WTC11 (cell line): ENCODE results near the gene MTOR. TPM values are rescaled to one million over a fixed set of nuclear protein-coding genes. Genes with fewer than 3 reads are reported as not detected.

Experiments used
- ATAC-seq: fragments of 200-7000 bp; cut with Tn5 transposase; 2 replicates; pipeline ENCODE4 v1.10.0; 2021; ENCODE audit warnings: mild to moderate bottlenecking, moderate library complexity
- CTCF ChIA-PET: fragments of 300-600 bp; sonication (Branson Sonifier 250); formaldehyde crosslinking; loops from one replicate; lab custom pipeline; 2021; ENCODE audit warnings: antibody characterized with exemption; lab: Charles Lee
- POLR2A ChIA-PET: fragments of 350-600 bp; sonication (Branson Sonifier 250); formaldehyde crosslinking; loops from one replicate; lab custom pipeline; 2021; ENCODE audit warnings: antibody characterized with exemption; lab: Charles Lee
- DNase-seq: peaks from one replicate; pipeline ENCODE4 v3.0.0; 2021; ENCODE audit warnings: low spot score
- H3K27ac Mint-ChIP-seq: 2 replicates; pipeline ENCODE4 v1.8.0; 2021; ENCODE audit warnings: mixed read lengths
- H3K27me3 Mint-ChIP-seq: 2 replicates; pipeline ENCODE4 v1.8.0; 2021; ENCODE audit warnings: low read depth, mild to moderate bottlenecking, moderate library complexity, mixed read lengths
- H3K36me3 Mint-ChIP-seq: 2 replicates; pipeline ENCODE4 v1.8.0; 2021; ENCODE audit warnings: mixed read lengths
- H3K4me1 Mint-ChIP-seq: 2 replicates; pipeline ENCODE4 v1.8.0; 2022; ENCODE audit warnings: mixed read lengths
- H3K4me3 Mint-ChIP-seq: 2 replicates; pipeline ENCODE4 v1.8.0; 2021; ENCODE audit warnings: mild to moderate bottlenecking, moderate library complexity, mixed read lengths
- H3K9me3 Mint-ChIP-seq: 2 replicates; pipeline ENCODE4 v1.8.0; 2021; ENCODE audit warnings: mixed read lengths
- ATF1 ChIP-seq: sonication (generic); formaldehyde crosslinking; IDR thresholded peaks from 2 replicates; pipeline ENCODE4 v1.8.1; 2023; ENCODE audit warnings: mild to moderate bottlenecking, moderate library complexity, missing genetic modification reagents
- ATF3 ChIP-seq: sonication (generic); formaldehyde crosslinking; conservative IDR thresholded peaks from 2 replicates; pipeline ENCODE4 v1.8.1; 2022; ENCODE audit warnings: mild to moderate bottlenecking, missing genetic modification reagents
- CREM ChIP-seq: sonication (generic); formaldehyde crosslinking; IDR thresholded peaks from 2 replicates; pipeline ENCODE4 v1.8.1; 2022; ENCODE audit warnings: mild to moderate bottlenecking, missing genetic modification reagents, moderate library complexity
- ELF4 ChIP-seq: sonication (generic); formaldehyde crosslinking; IDR thresholded peaks from 2 replicates; pipeline ENCODE4 v1.8.1; 2022; ENCODE audit warnings: low read depth, mild to moderate bottlenecking, moderate library complexity, missing genetic modification reagents
- FOXK1 ChIP-seq: sonication (generic); formaldehyde crosslinking; IDR thresholded peaks from 2 replicates; pipeline ENCODE4 v1.8.0; 2022; ENCODE audit warnings: mild to moderate bottlenecking, moderate library complexity, missing genetic modification reagents
- JUN ChIP-seq: sonication (generic); formaldehyde crosslinking; IDR thresholded peaks from 2 replicates; pipeline ENCODE4 v1.8.0; 2023; ENCODE audit warnings: mild to moderate bottlenecking, missing genetic modification reagents
- MAX ChIP-seq: sonication (generic); formaldehyde crosslinking; IDR thresholded peaks from 2 replicates; pipeline ENCODE4 v1.8.0; 2022; ENCODE audit warnings: mild to moderate bottlenecking, missing genetic modification reagents
- SP1 ChIP-seq: sonication (generic); formaldehyde crosslinking; conservative IDR thresholded peaks from 2 replicates; pipeline ENCODE4 v1.8.1; 2022; ENCODE audit warnings: missing genetic modification reagents
- STAT6 ChIP-seq: sonication (generic); formaldehyde crosslinking; conservative IDR thresholded peaks from 2 replicates; pipeline ENCODE4 v1.8.1; 2023; ENCODE audit warnings: mild to moderate bottlenecking, low read depth, missing genetic modification reagents, moderate library complexity
- TCF7 ChIP-seq: sonication (generic); formaldehyde crosslinking; IDR thresholded peaks from 2 replicates; pipeline ENCODE4 v1.8.0; 2022; ENCODE audit warnings: mild to moderate bottlenecking, low read depth, missing genetic modification reagents, moderate library complexity
- ZBTB21 ChIP-seq: sonication (generic); formaldehyde crosslinking; IDR thresholded peaks from 2 replicates; pipeline ENCODE4 v1.8.1; 2023; ENCODE audit warnings: mild to moderate bottlenecking, missing genetic modification reagents, borderline replicate concordance
- ZBTB43 ChIP-seq: sonication (generic); formaldehyde crosslinking; IDR thresholded peaks from 2 replicates; pipeline ENCODE4 v1.8.1; 2023; ENCODE audit warnings: mild to moderate bottlenecking, missing genetic modification reagents
- ZNF423 ChIP-seq: fragments of 250-450 bp; sonication (Bioruptor Pico); IDR thresholded peaks from 2 replicates; pipeline ENCODE4 v2.1.2; 2022; ENCODE audit warnings: mild to moderate bottlenecking, moderate library complexity
- ZNF425 ChIP-seq: fragments of 250-450 bp; sonication (Bioruptor Pico); conservative IDR thresholded peaks from 2 replicates; pipeline ENCODE4 v1.9.0; 2021; ENCODE audit warnings: mild to moderate bottlenecking
- ZNF671 ChIP-seq: fragments of 250-450 bp; sonication (Bioruptor Pico); IDR thresholded peaks from 2 replicates; pipeline ENCODE4 v1.8.0; 2021; ENCODE audit warnings: mild to moderate bottlenecking
- total RNA-seq: library from RNA; stranded (reverse); gene quantifications from 3 replicates; pipeline ENCODE4 v1.2.3, GENCODE V29; 2021
- TF ChIP-seq, protein P1 (sequence below): sonication (generic); formaldehyde crosslinking; IDR thresholded peaks from 2 replicates; pipeline ENCODE4 v1.8.0; 2023; ENCODE audit warnings: mild to moderate bottlenecking, missing genetic modification reagents
- TF ChIP-seq, protein P2 (sequence below): sonication (generic); formaldehyde crosslinking; IDR thresholded peaks from 2 replicates; pipeline ENCODE4 v1.8.1; 2023; ENCODE audit warnings: mild to moderate bottlenecking, missing genetic modification reagents, moderate library complexity
- TF ChIP-seq, protein P3 (sequence below): sonication (generic); formaldehyde crosslinking; IDR thresholded peaks from 2 replicates; pipeline ENCODE4 v1.8.1; 2022; ENCODE audit warnings: missing genetic modification reagents, borderline replicate concordance

MTOR gene
- total RNA-seq, 1 experiment from 2014 or later = 65.0 TPM

DNA sequence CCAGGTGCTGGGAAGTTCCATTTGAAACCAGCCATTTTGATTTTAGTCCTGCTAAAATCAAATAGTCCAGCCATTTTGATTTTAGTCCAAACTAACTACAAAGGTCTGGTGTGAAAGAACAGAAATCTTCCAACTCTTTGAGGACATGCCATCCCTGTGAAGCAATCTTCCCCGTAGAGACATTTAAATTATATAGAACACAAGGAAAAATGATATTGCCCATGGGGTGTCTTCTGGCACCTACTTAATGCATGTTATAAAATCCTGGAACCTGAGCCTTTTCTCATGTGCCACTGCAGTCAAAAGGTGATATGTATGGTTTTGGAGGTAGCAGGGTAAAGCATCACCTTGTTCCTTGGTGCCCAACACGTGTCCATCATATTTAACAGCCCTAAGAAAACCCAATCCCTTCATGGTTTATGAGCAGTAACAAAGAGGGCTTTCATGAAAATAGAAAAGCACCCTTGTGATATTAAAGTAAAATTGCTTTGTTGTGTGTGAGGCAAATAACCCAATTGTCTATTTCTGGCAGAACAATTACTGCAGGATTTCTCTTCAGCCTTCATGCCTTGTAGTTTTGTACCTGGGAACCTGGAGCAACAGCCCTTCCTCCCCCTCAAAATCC, 46.9 kb downstream of the MTOR start (continued):
- TF ChIP-seq MAX (CRISPR knock-in tag) = no peak
- no peak for TF ChIP-seq STAT6
- TF ChIP-seq ZNF423 = no peak
- no peak for TF ChIP-seq ATF3 (CRISPR knock-in tag)
- TF ChIP-seq ZNF425 (CRISPR knock-in tag) = no peak
- no peak for TF ChIP-seq FOXK1 (CRISPR knock-in tag)
- TF ChIP-seq, protein P1, sequence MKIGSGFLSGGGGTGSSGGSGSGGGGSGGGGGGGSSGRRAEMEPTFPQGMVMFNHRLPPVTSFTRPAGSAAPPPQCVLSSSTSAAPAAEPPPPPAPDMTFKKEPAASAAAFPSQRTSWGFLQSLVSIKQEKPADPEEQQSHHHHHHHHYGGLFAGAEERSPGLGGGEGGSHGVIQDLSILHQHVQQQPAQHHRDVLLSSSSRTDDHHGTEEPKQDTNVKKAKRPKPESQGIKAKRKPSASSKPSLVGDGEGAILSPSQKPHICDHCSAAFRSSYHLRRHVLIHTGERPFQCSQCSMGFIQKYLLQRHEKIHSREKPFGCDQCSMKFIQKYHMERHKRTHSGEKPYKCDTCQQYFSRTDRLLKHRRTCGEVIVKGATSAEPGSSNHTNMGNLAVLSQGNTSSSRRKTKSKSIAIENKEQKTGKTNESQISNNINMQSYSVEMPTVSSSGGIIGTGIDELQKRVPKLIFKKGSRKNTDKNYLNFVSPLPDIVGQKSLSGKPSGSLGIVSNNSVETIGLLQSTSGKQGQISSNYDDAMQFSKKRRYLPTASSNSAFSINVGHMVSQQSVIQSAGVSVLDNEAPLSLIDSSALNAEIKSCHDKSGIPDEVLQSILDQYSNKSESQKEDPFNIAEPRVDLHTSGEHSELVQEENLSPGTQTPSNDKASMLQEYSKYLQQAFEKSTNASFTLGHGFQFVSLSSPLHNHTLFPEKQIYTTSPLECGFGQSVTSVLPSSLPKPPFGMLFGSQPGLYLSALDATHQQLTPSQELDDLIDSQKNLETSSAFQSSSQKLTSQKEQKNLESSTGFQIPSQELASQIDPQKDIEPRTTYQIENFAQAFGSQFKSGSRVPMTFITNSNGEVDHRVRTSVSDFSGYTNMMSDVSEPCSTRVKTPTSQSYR = no peak
- no peak for TF ChIP-seq CREM (CRISPR knock-in tag)
- no peak for TF ChIP-seq ZNF671 (CRISPR knock-in tag)

DNA sequence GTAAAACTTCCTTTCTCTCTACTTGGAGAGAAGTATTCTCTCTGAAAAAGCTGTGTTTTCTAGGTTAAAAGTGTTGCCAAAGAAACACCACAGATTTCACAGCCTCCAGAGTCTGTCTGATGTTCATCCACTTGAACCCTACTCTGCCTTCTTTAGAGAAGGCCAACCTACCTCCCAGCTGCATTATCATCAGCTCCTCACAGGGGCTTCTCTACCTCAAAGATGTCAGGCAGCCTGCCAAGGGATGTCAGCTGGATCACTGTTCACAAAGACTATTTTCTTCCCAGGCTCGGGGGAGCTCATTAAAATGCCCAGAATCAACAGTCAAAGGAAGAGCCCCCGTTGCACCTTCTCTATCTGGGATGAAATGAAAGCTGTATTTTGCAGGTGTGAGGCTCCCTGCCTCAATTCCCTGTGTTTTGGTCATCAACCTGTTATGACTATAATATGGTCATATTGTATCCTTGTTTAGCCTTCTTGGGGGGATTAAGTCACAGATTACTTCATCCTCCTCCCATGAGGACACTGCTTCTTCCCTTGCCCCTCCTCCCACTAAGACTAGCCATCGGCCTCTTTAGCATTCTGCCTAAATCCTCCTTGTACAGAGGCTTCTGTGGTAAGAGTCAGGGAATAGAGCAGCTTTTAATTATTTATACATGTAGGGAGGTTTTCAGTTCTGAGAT, 47.5 kb downstream of the MTOR start:
- no peak overlapping the region for H3K4me3 Mint-ChIP-seq
- TF ChIP-seq ZBTB21 (CRISPR knock-in tag) = no peak
- TF ChIP-seq, protein P2, sequence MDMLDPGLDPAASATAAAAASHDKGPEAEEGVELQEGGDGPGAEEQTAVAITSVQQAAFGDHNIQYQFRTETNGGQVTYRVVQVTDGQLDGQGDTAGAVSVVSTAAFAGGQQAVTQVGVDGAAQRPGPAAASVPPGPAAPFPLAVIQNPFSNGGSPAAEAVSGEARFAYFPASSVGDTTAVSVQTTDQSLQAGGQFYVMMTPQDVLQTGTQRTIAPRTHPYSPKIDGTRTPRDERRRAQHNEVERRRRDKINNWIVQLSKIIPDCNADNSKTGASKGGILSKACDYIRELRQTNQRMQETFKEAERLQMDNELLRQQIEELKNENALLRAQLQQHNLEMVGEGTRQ (CRISPR knock-in tag) = no peak
- TF ChIP-seq ELF4 (CRISPR knock-in tag) = no peak
- no peak for TF ChIP-seq ZBTB43 (CRISPR knock-in tag)
- TF ChIP-seq ATF1 (CRISPR knock-in tag) = no peak
- TF ChIP-seq CREM (CRISPR knock-in tag) = no peak
- TF ChIP-seq, protein P3, sequence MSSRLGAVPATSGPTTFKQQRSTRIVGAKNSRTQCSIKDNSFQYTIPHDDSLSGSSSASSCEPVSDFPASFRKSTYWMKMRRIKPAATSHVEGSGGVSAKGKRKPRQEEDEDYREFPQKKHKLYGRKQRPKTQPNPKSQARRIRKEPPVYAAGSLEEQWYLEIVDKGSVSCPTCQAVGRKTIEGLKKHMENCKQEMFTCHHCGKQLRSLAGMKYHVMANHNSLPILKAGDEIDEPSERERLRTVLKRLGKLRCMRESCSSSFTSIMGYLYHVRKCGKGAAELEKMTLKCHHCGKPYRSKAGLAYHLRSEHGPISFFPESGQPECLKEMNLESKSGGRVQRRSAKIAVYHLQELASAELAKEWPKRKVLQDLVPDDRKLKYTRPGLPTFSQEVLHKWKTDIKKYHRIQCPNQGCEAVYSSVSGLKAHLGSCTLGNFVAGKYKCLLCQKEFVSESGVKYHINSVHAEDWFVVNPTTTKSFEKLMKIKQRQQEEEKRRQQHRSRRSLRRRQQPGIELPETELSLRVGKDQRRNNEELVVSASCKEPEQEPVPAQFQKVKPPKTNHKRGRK (CRISPR knock-in tag) = no peak
- no peak for TF ChIP-seq JUN
- TF ChIP-seq SP1 (CRISPR knock-in tag) = no peak
- no peak for TF ChIP-seq TCF7 (CRISPR knock-in tag)
- H3K27me3 Mint-ChIP-seq = no peaks in the 10 kb centered on the region
- no peak for ATAC-seq
- peaks cover 72% of the 10 kb centered on the region for H3K36me3 Mint-ChIP-seq
- H3K9me3 Mint-ChIP-seq = no peaks in the 10 kb centered on the region
- no peaks in the 10 kb centered on the region for H3K4me1 Mint-ChIP-seq
- no peak overlapping the region for H3K27ac Mint-ChIP-seq
- ChIA-PET CTCF (no interaction called here), POLR2A (interaction anchor here (0.6 kb wide), 1 partner anchor 207 kb away, joined by 3 read pairs; no protein-coding TSS in a partner anchor)
- DNase-seq = no peak
